Adrenal gland (tissue), 12 donors: ENCODE data around the gene CPPED1. TPM values are rescaled to one million over a fixed set of nuclear protein-coding genes. Genes with fewer than 3 reads are reported as not detected.

Experiments
- DNase-seq, 7 donors: peaks; one replicate each; pipeline ENCODE4 v3.0.0-alpha.2; 2019 to 2020
- H3K27ac ChIP-seq, 5 donors: fragments of 200-600 bp; sonication (generic) in 4 of 5; 1 replicate in 3 of 5; 2 replicates in 2 of 5; pipeline versions ENCODE4 v1.5.1 to v1.8.0; 2016 to 2020; ENCODE audit warnings: mild to moderate bottlenecking in 1 of 5
- H3K27me3 ChIP-seq: fragments of 200-600 bp; 2 replicates; pipeline ENCODE4 v1.8.0; 2021
- H3K36me3 ChIP-seq, 2 donors: fragments of 200-600 bp; replicated peaks in 1 of 2; 1 replicate in 1 of 2; 2 replicates in 1 of 2; pipeline versions ENCODE4 v1.5.1 to v1.8.0; 2018 to 2022
- H3K4me1 ChIP-seq, 2 donors: fragments of 200-600 bp; replicated peaks in 1 of 2; 1 replicate in 1 of 2; 2 replicates in 1 of 2; pipeline versions ENCODE4 v1.5.1 to v1.8.0; 2018 to 2021
- H3K4me3 ChIP-seq, 4 donors: fragments of 200-600 bp; sonication (generic) in 3 of 4; one replicate each; pipeline ENCODE4 v1.5.1; 2016 to 2018
- H3K9me3 ChIP-seq, 3 donors: fragments of 200-600 bp; sonication (generic) in 1 of 3; replicated peaks in 1 of 3; 1 replicate in 2 of 3; 2 replicates in 1 of 3; pipeline versions ENCODE4 v1.5.1 to v1.8.0; 2016 to 2021
- POLR2A ChIP-seq, 2 donors: fragments of 450-650 bp; IDR thresholded peaks; one replicate each; pipeline ENCODE4 v1.6.1; 2017; ENCODE audit warnings: antibody characterized with exemption in 2 of 2, mild to moderate bottlenecking in 2 of 2, moderate library complexity in 1 of 2
- WGBS, 4 donors: extraction: QIAGEN DNeasy Blood & Tissue Kit in 2 of 4; methylation state at CpG; one replicate each; pipeline versions ENCODE4 v1.1.5 to v1.1.7; 2013 to 2017; 5-methylcytosine and 5-hydroxymethylcytosine counted together
- intact Hi-C, 2 donors: fragments of 100-400 bp; cut with DNase I; formaldehyde crosslinking; loops; one replicate each; pipeline versions ENCODE4 v1.14.1 to v1.15.0; 2022 to 2023
- polyA plus RNA-seq, 3 donors: library from polyadenylated mRNA; stranded (reverse); fragments of 200-250 nt in 2 of 3; fragments of 350-450 nt in 1 of 3; fragmentation: Illumina TruSeq in 1 of 3; extraction: RNeasy Lipid Tissue Mini Kit (QIAGEN cat#74804) in 1 of 3; gene quantifications; one replicate each; pipeline ENCODE4 v1.2.3, GENCODE V29; 2013 to 2014
- total RNA-seq, 9 donors: library from RNA; depleted of rRNA in 4 of 9; stranded (reverse); fragments of >200 nt in 4 of 9; fragments of 120-200 nt in 1 of 9; fragmentation: NEBNext Ultra II Directional in 1 of 9; extraction: Animal tissue kit (Norgen Biotek cat#: 25700) in 1 of 9; gene quantifications; one replicate each; pipeline versions ENCODE4 v1.1.0 to v1.2.4, GENCODE V29; 2013 to 2023
- TF ChIP-seq, protein P1 (sequence below), 6 experiments: fragments of 450-650 bp in 4 of 6; fragments of 200-600 bp in 2 of 6; sonication (generic) in 1 of 6; IDR thresholded peaks; 1 replicate in 5 of 6; 2 replicates in 1 of 6; pipeline versions ENCODE4 v1.5.1 to v1.8.0; 2016 to 2021; ENCODE audit warnings: antibody characterized with exemption in 6 of 6, mild to moderate bottlenecking in 2 of 6, moderate library complexity in 1 of 6
- donor health status: healthy with polysubstance abuse.
- donor health status: Bipolar disorder and iron deficiency.
- donor health status: DM: yes; HTN: yes; CAD: no.
- donor health status: DM: no; HTN: no; CAD: no.
- donor health status: DM: no; HTN: no; CAD: no.
- donor health status: DM: yes; HTN: yes; CAD: no.

Gene CPPED1
- total and polyA plus RNA-seq, 12 donors: 8.1 to 38.1 (median 14.2) TPM

DNA sequence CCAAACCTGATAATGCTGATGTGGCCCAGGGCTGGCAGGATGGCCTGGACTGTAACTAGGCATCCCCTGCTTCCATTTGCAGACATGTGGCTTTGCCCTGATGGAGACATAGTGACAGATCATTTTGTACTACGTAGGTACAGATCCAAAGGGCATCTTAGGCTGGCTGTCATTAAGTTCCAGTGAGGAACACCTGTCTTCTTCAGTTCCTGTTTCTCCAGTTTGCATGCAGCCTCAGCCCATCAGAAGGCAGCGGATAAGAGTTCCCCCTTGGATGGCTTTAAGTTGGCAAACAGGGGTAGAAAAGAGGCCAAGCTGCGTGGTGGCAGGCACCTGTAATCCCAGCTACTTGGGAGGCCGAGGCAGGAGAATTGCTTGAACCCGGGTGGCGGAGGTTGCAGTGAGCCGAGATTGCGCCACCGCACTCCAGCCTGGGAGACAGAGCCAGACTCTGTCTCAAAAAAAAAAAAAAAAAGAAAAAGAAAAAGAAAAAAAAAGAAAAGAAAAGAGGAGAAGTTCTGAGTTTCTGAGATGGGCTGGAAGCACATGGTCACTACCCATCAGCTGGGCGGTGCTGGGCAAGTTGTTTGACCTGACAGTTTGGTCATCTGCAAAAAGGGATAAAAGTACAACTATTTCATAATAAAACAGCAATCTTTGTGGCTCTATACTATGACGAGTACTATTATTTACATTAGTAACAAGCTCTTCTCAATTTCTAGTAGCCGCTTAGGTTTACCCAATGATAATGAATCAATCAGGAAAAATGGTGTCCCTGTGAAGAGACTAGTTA lies 42.7 kb downstream of the CPPED1 start:
- TF ChIP-seq POLR2A (IDR thresholded peaks at IDR 0.05): no peak
- TF ChIP-seq, protein P1, sequence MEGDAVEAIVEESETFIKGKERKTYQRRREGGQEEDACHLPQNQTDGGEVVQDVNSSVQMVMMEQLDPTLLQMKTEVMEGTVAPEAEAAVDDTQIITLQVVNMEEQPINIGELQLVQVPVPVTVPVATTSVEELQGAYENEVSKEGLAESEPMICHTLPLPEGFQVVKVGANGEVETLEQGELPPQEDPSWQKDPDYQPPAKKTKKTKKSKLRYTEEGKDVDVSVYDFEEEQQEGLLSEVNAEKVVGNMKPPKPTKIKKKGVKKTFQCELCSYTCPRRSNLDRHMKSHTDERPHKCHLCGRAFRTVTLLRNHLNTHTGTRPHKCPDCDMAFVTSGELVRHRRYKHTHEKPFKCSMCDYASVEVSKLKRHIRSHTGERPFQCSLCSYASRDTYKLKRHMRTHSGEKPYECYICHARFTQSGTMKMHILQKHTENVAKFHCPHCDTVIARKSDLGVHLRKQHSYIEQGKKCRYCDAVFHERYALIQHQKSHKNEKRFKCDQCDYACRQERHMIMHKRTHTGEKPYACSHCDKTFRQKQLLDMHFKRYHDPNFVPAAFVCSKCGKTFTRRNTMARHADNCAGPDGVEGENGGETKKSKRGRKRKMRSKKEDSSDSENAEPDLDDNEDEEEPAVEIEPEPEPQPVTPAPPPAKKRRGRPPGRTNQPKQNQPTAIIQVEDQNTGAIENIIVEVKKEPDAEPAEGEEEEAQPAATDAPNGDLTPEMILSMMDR (IDR thresholded peaks at IDR 0.05): no peak

DNA sequence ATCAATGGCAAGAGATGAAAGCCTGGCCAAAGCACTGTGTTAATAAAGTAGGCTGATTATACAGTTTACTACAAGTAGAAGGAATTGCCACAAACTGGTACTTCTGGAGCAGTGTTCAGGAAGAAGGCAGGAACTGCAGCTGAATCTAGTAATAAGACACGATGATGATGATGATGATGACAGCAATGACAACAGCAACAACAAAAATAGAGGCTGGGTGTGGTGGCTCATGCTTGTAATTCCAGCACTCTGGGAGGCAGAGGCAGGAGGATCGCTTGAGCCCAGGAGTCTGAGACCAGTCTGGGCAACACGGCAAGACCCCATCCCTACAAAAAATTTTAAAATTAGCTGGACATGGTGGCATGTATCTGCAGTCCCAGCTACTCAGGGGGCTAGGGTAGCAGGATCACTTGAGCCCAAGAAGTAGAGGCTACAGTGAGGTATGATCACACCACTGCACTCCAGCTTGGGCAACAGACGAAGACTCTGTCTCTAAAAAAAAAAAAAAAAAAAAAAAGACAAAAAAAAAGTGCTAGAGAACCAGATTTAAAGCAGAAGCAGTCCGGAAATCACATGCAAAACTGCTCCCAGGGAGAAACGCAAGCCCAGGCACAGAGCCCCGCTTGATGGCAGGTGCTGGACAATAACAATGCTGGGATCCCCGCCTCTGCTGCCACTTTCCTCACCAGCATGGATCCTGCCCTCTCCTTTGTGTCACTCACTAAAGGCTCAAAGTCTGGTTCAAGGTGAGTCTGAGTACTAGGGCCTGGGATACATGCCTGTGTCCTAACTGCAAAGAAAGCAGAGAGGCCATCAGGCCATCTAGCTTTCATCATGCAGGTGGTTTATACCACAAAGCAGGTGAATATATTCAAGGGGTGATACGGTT lies 44.8 kb downstream of the CPPED1 start:
- Histone ChIP-seq H3K4me3 (no peak overlapping the region), H3K36me3 (no peaks in the 10 kb centered on the region), H3K9me3 (no peaks in the 10 kb centered on the region), H3K27ac (no peak overlapping the region), H3K27me3 (no peaks in the 10 kb centered on the region), H3K4me1 (peaks cover 0 to 5% of the 10 kb centered on the region in 2 donors)
- 87 to 89% (median 88%) methylated on average over 9 of the region's 9 CpGs for WGBS, 4 donors
- TF ChIP-seq POLR2A (IDR thresholded peaks at IDR 0.05): no peak
- TF ChIP-seq, protein P1 (IDR thresholded peaks at IDR 0.05): no peak
- intact Hi-C loops: no loop called here
- DNase-seq: no peak

More for the DNA sequence above, 42.7 kb downstream of the CPPED1 start:
- DNase-seq: no peak
- Histone ChIP-seq H3K4me3 (no peak overlapping the region), H3K27ac (no peak overlapping the region), H3K4me1 (peaks cover 0 to 5% of the 10 kb centered on the region in 2 donors), H3K9me3 (no peaks in the 10 kb centered on the region), H3K36me3 (no peaks in the 10 kb centered on the region), H3K27me3 (no peaks in the 10 kb centered on the region)
- intact Hi-C loops: no loop called here
- WGBS, 4 donors: 94 to 97% (median 96%) methylated on average over 9 to 12 of the region's 12 CpGs

DNA sequence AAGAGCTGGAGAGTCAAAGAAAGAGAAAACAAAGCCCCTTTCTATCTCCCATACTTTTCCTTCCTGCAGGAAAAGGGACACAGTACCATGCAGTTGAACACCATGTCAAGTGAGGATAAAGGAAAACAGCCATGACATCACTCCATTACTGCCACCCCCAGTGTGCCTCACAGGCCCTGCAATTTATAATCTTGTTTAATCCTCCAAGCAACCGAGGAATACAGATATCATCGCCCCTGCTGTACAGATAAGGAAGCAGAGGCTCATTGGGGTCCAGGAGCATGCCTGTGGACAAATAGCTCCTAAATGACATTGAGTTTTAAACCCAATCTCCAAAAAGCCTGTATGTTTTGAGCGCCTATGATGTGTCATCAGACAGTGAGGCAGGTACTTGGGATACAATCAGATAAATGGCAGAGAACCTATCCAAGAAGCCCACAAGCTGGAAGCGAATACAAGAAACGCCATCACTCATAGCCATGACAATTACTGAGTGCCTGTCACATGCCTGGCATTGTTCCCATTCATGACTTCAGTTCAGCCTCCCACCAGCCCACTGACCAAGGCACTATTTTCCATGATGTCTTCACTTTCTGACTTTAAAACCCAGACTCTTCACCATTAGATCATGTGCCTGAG lies 45.5 kb downstream of the CPPED1 start:
- Histone ChIP-seq H3K4me1 (peaks cover 0 to 5% of the 10 kb centered on the region in 2 donors), H3K9me3 (no peaks in the 10 kb centered on the region), H3K27ac (no peak overlapping the region), H3K36me3 (no peaks in the 10 kb centered on the region), H3K4me3 (no peak overlapping the region), H3K27me3 (no peaks in the 10 kb centered on the region)
- no peak for TF ChIP-seq POLR2A (IDR thresholded peaks at IDR 0.05)
- TF ChIP-seq, protein P1 (IDR thresholded peaks at IDR 0.05): no peak
- intact Hi-C loops: no loop called here
- peak in 1 of 7 donors; percentile 68 for DNase-seq
- 45 to 70% (median 66%) methylated on average over 5 of the region's 5 CpGs for WGBS, 4 donors

DNA sequence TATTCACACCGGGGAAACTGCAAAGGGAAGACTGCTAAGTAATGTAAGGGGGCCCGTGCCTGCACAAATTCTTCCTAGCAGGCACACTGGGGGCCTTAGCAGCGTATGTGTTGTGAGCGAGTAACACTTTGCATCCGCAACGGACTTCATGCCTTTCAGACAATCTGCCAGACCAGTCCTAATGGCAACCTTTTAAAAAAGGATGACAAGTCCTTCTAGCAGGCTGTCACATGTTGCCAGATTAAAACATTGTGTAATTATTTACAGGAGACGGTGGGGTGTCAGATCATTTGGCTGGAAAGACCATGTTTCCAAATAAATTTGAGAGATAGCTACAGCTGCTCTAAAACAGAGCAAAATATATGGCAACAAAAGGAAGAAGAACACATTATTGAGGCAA lies 46.1 kb downstream of the CPPED1 start:
- WGBS, 4 donors: 77 to 88% (median 83%) methylated on average over 7 of the region's 7 CpGs
- DNase-seq: no peak
- Histone ChIP-seq H3K36me3 (no peaks in the 10 kb centered on the region), H3K4me3 (no peak overlapping the region), H3K27me3 (no peaks in the 10 kb centered on the region), H3K4me1 (peaks cover 0 to 5% of the 10 kb centered on the region in 2 donors), H3K9me3 (no peaks in the 10 kb centered on the region), H3K27ac (no peak overlapping the region)
- intact Hi-C loops: no loop called here
- no peak for TF ChIP-seq POLR2A (IDR thresholded peaks at IDR 0.05)
- TF ChIP-seq, protein P1 (IDR thresholded peaks at IDR 0.05): no peak
